ENCODE data around the gene OR5H14. TPM values are rescaled to one million over a fixed set of nuclear protein-coding genes. Genes with fewer than 3 reads are reported as not detected.

The OR5H14 gene
- total and polyA plus RNA-seq, 10 of the 15 experiments (the other 5 are each of a cell fraction or from before 2014, with no cell fraction given) = not detected

DNA sequence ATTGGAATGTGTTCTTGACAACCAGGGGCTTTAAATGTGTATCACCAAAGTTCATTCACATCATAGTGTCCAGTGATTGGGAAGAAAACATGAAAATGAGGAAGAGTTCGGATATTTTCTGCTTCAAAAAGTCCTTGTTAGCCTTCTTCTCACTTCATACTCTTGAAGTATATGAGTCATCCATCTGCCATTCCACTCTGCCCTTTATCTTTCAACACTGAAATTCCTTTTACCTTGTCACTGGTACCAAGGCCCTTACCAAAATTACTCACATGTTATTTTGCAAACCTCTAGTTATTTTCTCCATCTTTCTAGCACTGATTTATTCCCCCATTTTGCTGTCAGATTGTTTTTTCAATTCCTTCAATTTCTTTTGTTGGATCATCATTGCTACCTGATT is 51.7 kb downstream of the OR5H14 start:
- Histone ChIP-seq H3K27ac (ENCODE audit: control insufficient read depth, insufficient read depth) (no peak overlapping the region), H3K4me2 (ENCODE audit: control insufficient read depth, insufficient read depth) (no peak overlapping the region), H3K9ac (ENCODE audit: control insufficient read depth, insufficient read depth, low read length) (no peak overlapping the region), H4K20me1 (ENCODE audit: control insufficient read depth, insufficient read depth) (no peaks in the 10 kb centered on the region), H3K4me3 (no peak overlapping the region), H3K9me3 (replicated peaks; ENCODE audit: control insufficient read depth, insufficient read depth, low read length) (no peaks in the 10 kb centered on the region), H3K27me3 (replicated peaks in 1 of 2; ENCODE audit: control insufficient read depth in 2 of 2, insufficient read depth in 2 of 2, low read length in 1 of 2) (no peaks in the 10 kb centered on the region), H3K79me2 (ENCODE audit: control insufficient read depth, insufficient read depth, low read length) (no peaks in the 10 kb centered on the region), H3K36me3 (ENCODE audit: control insufficient read depth in 2 of 2, insufficient read depth in 2 of 2, low read length in 1 of 2) (no peaks in the 10 kb centered on the region), H3K4me1 (ENCODE audit: control insufficient read depth, insufficient read depth, low read length) (no peaks in the 10 kb centered on the region), H2AFZ (ENCODE audit: control insufficient read depth, low read depth, low read length) (no peak overlapping the region)
- FAIRE-seq = no peak
- TF ChIP-seq SIN3A (IDR thresholded peaks at IDR 0.05; ENCODE audit: low read depth, low read length) (no peak), POLR2AphosphoS5 (IDR thresholded peaks at IDR 0.05; ENCODE audit: low read length) (no peak), KLF5 (IDR thresholded peaks at IDR 0.05; ENCODE audit: partially characterized antibody) (no peak), MYB (IDR thresholded peaks at IDR 0.05; ENCODE audit: borderline replicate concordance, low read depth, low read length) (no peak)
- intact Hi-C loops (cut with micrococcal nuclease; ENCODE audit: unreplicated experiment) = no loop called here
- no peak for ATAC-seq
- SMC1A ChIA-PET (ENCODE audit: uncharacterized antibody, unreplicated experiment) = no interaction called here
- in situ Hi-C loops (cut with MboI) = no loop called here
- CTCF ChIA-PET = no interaction called here
- no TSS peak for BruUV-seq (replicated peaks)
- no peak for DNase-seq (ENCODE audit: low read depth, low spot score)
- POLR2A ChIA-PET = no interaction called here
- RAD21 ChIA-PET (ENCODE audit: unreplicated experiment) = no interaction called here
- WGBS (ENCODE audit: insufficient coverage, insufficient replicate concordance, low lambda C conversion rate, missing lambda C conversion rate) = 0% methylated on average over 1 of the region's 1 CpG

Other genes starting within 250 kb of the OR5H14 start
Only the 7 nearest of the 9 such genes appear.
- gene RIOX2, start 175.0 kb upstream of the OR5H14 start, total RNA-seq (2014; rRNA removed) = 42.1 and 43.9 TPM in 2 replicates
- gene RIOX2, start 175.0 kb upstream of the OR5H14 start, total RNA-seq (2014; rRNA removed; fragmentation: Illumina TruSeq; extraction: Trizol) = 45.7 and 48.9 TPM in 2 replicates
- gene RIOX2, start 175.0 kb upstream of the OR5H14 start, total RNA-seq (2021) = 32.8 and 35.0 TPM in 2 replicates
- 24.1 and 30.9 TPM in 2 replicates for gene RIOX2, start 175.0 kb upstream of the OR5H14 start, polyA plus RNA-seq (2011; rRNA removed)
- 42.3 and 48.4 TPM in 2 replicates for gene RIOX2, start 175.0 kb upstream of the OR5H14 start, polyA plus RNA-seq (2014; fragmentation: Illumina TruSeq; extraction: Trizol)
- gene RIOX2, start 175.0 kb upstream of the OR5H14 start, polyA plus RNA-seq (2014; fragmentation: Nextera tagmentation; extraction: Ambion mirVana) = 10 to 100 TPM; 51.8 to 52.6 TPM
- 31.6 and 36.1 TPM in 2 replicates for gene RIOX2, start 175.0 kb upstream of the OR5H14 start, polyA plus RNA-seq (2014; rRNA removed)
- 10 to 100 TPM; 45.6 to 46.6 TPM for gene RIOX2, start 175.0 kb upstream of the OR5H14 start, polyA plus RNA-seq (2016; fragmentation: Nextera tagmentation; extraction: Ambion mirVana)
- gene GABRR3, start 112.2 kb upstream of the OR5H14 start, total RNA-seq (2014; rRNA removed) = not detected in 2 replicates
- not detected in 2 replicates for gene GABRR3, start 112.2 kb upstream of the OR5H14 start, total RNA-seq (2014; rRNA removed; fragmentation: Illumina TruSeq; extraction: Trizol)
- not detected in 2 replicates for gene GABRR3, start 112.2 kb upstream of the OR5H14 start, total RNA-seq (2021)
- not detected in 2 replicates for gene GABRR3, start 112.2 kb upstream of the OR5H14 start, polyA plus RNA-seq (2011; rRNA removed)
- gene GABRR3, start 112.2 kb upstream of the OR5H14 start, polyA plus RNA-seq (2014; fragmentation: Illumina TruSeq; extraction: Trizol) = not detected in 2 replicates
- gene GABRR3, start 112.2 kb upstream of the OR5H14 start, polyA plus RNA-seq (2014; fragmentation: Nextera tagmentation; extraction: Ambion mirVana) = not detected
- gene GABRR3, start 112.2 kb upstream of the OR5H14 start, polyA plus RNA-seq (2014; rRNA removed) = not detected in 2 replicates
- gene GABRR3, start 112.2 kb upstream of the OR5H14 start, polyA plus RNA-seq (2016; fragmentation: Nextera tagmentation; extraction: Ambion mirVana) = not detected
- gene OR5AC2, start 60.3 kb upstream of the OR5H14 start, total RNA-seq (2014; rRNA removed) = not detected in 2 replicates
- gene OR5AC2, start 60.3 kb upstream of the OR5H14 start, total RNA-seq (2014; rRNA removed; fragmentation: Illumina TruSeq; extraction: Trizol) = not detected in 2 replicates
- not detected in 2 replicates for gene OR5AC2, start 60.3 kb upstream of the OR5H14 start, total RNA-seq (2021)
- not detected in 2 replicates for gene OR5AC2, start 60.3 kb upstream of the OR5H14 start, polyA plus RNA-seq (2011; rRNA removed)
- not detected in 2 replicates for gene OR5AC2, start 60.3 kb upstream of the OR5H14 start, polyA plus RNA-seq (2014; fragmentation: Illumina TruSeq; extraction: Trizol)
- gene OR5AC2, start 60.3 kb upstream of the OR5H14 start, polyA plus RNA-seq (2014; fragmentation: Nextera tagmentation; extraction: Ambion mirVana) = not detected
- not detected in 2 replicates for gene OR5AC2, start 60.3 kb upstream of the OR5H14 start, polyA plus RNA-seq (2014; rRNA removed)
- gene OR5AC2, start 60.3 kb upstream of the OR5H14 start, polyA plus RNA-seq (2016; fragmentation: Nextera tagmentation; extraction: Ambion mirVana) = not detected
- not detected in 2 replicates for gene OR5H1, start 16.8 kb upstream of the OR5H14 start, total RNA-seq (2014; rRNA removed)
- gene OR5H1, start 16.8 kb upstream of the OR5H14 start, total RNA-seq (2014; rRNA removed; fragmentation: Illumina TruSeq; extraction: Trizol) = not detected in 2 replicates
- gene OR5H1, start 16.8 kb upstream of the OR5H14 start, total RNA-seq (2021) = not detected in 2 replicates
- not detected in 2 replicates for gene OR5H1, start 16.8 kb upstream of the OR5H14 start, polyA plus RNA-seq (2011; rRNA removed)
- not detected in 2 replicates for gene OR5H1, start 16.8 kb upstream of the OR5H14 start, polyA plus RNA-seq (2014; fragmentation: Illumina TruSeq; extraction: Trizol)
- gene OR5H1, start 16.8 kb upstream of the OR5H14 start, polyA plus RNA-seq (2014; fragmentation: Nextera tagmentation; extraction: Ambion mirVana) = not detected
- gene OR5H1, start 16.8 kb upstream of the OR5H14 start, polyA plus RNA-seq (2014; rRNA removed) = not detected in 2 replicates
- not detected for gene OR5H1, start 16.8 kb upstream of the OR5H14 start, polyA plus RNA-seq (2016; fragmentation: Nextera tagmentation; extraction: Ambion mirVana)
- not detected in 2 replicates for gene OR5H15, start 19.2 kb downstream of the OR5H14 start, total RNA-seq (2014; rRNA removed)
- not detected in 2 replicates for gene OR5H15, start 19.2 kb downstream of the OR5H14 start, total RNA-seq (2014; rRNA removed; fragmentation: Illumina TruSeq; extraction: Trizol)
- not detected in 2 replicates for gene OR5H15, start 19.2 kb downstream of the OR5H14 start, total RNA-seq (2021)
- gene OR5H15, start 19.2 kb downstream of the OR5H14 start, polyA plus RNA-seq (2011; rRNA removed) = not detected in 2 replicates
- gene OR5H15, start 19.2 kb downstream of the OR5H14 start, polyA plus RNA-seq (2014; fragmentation: Illumina TruSeq; extraction: Trizol) = not detected in 2 replicates
- gene OR5H15, start 19.2 kb downstream of the OR5H14 start, polyA plus RNA-seq (2014; fragmentation: Nextera tagmentation; extraction: Ambion mirVana) = not detected
- not detected in 2 replicates for gene OR5H15, start 19.2 kb downstream of the OR5H14 start, polyA plus RNA-seq (2014; rRNA removed)
- gene OR5H15, start 19.2 kb downstream of the OR5H14 start, polyA plus RNA-seq (2016; fragmentation: Nextera tagmentation; extraction: Ambion mirVana) = not detected
- not detected in 2 replicates for gene OR5H6, start 116.8 kb downstream of the OR5H14 start, total RNA-seq (2014; rRNA removed)
- not detected in 2 replicates for gene OR5H6, start 116.8 kb downstream of the OR5H14 start, total RNA-seq (2014; rRNA removed; fragmentation: Illumina TruSeq; extraction: Trizol)
- gene OR5H6, start 116.8 kb downstream of the OR5H14 start, total RNA-seq (2021) = not detected in 2 replicates
- gene OR5H6, start 116.8 kb downstream of the OR5H14 start, polyA plus RNA-seq (2011; rRNA removed) = 1.2 and 1.8 TPM in 2 replicates
- not detected in 2 replicates for gene OR5H6, start 116.8 kb downstream of the OR5H14 start, polyA plus RNA-seq (2014; fragmentation: Illumina TruSeq; extraction: Trizol)
- gene OR5H6, start 116.8 kb downstream of the OR5H14 start, polyA plus RNA-seq (2014; fragmentation: Nextera tagmentation; extraction: Ambion mirVana) = not detected
- not detected in 2 replicates for gene OR5H6, start 116.8 kb downstream of the OR5H14 start, polyA plus RNA-seq (2014; rRNA removed)
- not detected for gene OR5H6, start 116.8 kb downstream of the OR5H14 start, polyA plus RNA-seq (2016; fragmentation: Nextera tagmentation; extraction: Ambion mirVana)
- gene OR5H2, start 135.0 kb downstream of the OR5H14 start, total RNA-seq (2014; rRNA removed) = not detected in 2 replicates
- not detected in 2 replicates for gene OR5H2, start 135.0 kb downstream of the OR5H14 start, total RNA-seq (2014; rRNA removed; fragmentation: Illumina TruSeq; extraction: Trizol)
- gene OR5H2, start 135.0 kb downstream of the OR5H14 start, total RNA-seq (2021) = not detected in 2 replicates
- gene OR5H2, start 135.0 kb downstream of the OR5H14 start, polyA plus RNA-seq (2011; rRNA removed) = 1.7 and 3.7 TPM in 2 replicates
- gene OR5H2, start 135.0 kb downstream of the OR5H14 start, polyA plus RNA-seq (2014; fragmentation: Illumina TruSeq; extraction: Trizol) = not detected in 2 replicates
- not detected for gene OR5H2, start 135.0 kb downstream of the OR5H14 start, polyA plus RNA-seq (2014; fragmentation: Nextera tagmentation; extraction: Ambion mirVana)
- not detected in 2 replicates for gene OR5H2, start 135.0 kb downstream of the OR5H14 start, polyA plus RNA-seq (2014; rRNA removed)
- not detected for gene OR5H2, start 135.0 kb downstream of the OR5H14 start, polyA plus RNA-seq (2016; fragmentation: Nextera tagmentation; extraction: Ambion mirVana)

Data from GM12878 (cell line).